DOHH2 (cell line): Measurements from ENCODE around the gene MLKL.

Experiments used
- H3F3A ChIP-seq: fragments of 200-600 bp; sonication (generic), shearing (Covaris generic); 2 replicates; pipeline ENCODE4 v1.6.0; 2016; ENCODE audit warnings: antibody characterized with exemption, mild to moderate bottlenecking; ENCODE audit not compliant: control insufficient read depth, insufficient read depth
- H3K27ac ChIP-seq: fragments of 200-600 bp; sonication (generic); 2 replicates; pipeline ENCODE4 v1.5.1; 2014; ENCODE audit warnings: low read depth, mild to moderate bottlenecking, low read length, moderate library complexity
- H3K27me3 ChIP-seq: fragments of 200-600 bp; sonication (generic); 2 replicates; pipeline ENCODE4 v1.6.1; 2014; ENCODE audit warnings: mild to moderate bottlenecking, low read length, mixed read lengths; ENCODE audit not compliant: control insufficient read depth
- H3K36me3 ChIP-seq: fragments of 200-600 bp; sonication (generic); 2 replicates; pipeline ENCODE4 v1.6.1; 2014; ENCODE audit warnings: mild to moderate bottlenecking, low read length, moderate library complexity, mixed read lengths; ENCODE audit not compliant: control insufficient read depth
- H3K4me1 ChIP-seq: fragments of 200-600 bp; sonication (generic); 2 replicates; pipeline ENCODE4 v1.6.1; 2014; ENCODE audit warnings: mild to moderate bottlenecking, low read length, mixed read lengths; ENCODE audit not compliant: control insufficient read depth
- H3K4me2 ChIP-seq: fragments of 200-600 bp; sonication (generic); 2 replicates; pipeline ENCODE4 v1.6.0; 2014; ENCODE audit warnings: mild to moderate bottlenecking, low read length, moderate library complexity
- H3K4me3 ChIP-seq: fragments of 200-600 bp; sonication (generic); 2 replicates; pipeline ENCODE4 v1.5.1; 2014; ENCODE audit warnings: mild to moderate bottlenecking, low read length, mixed read lengths
- H3K79me2 ChIP-seq: fragments of 200-600 bp; sonication (generic); 2 replicates; pipeline ENCODE4 v1.6.1; 2014; ENCODE audit warnings: mild to moderate bottlenecking, low read length, mixed read lengths; ENCODE audit not compliant: control insufficient read depth
- H3K9me2 ChIP-seq: fragments of 200-600 bp; sonication (generic); replicated peaks from 2 replicates; pipeline ENCODE4 v1.6.1; 2014; ENCODE audit warnings: mild to moderate bottlenecking, low read length, mixed read lengths; ENCODE audit not compliant: control insufficient read depth
- H3K9me3 ChIP-seq: fragments of 200-600 bp; sonication (generic); 2 replicates; pipeline ENCODE4 v1.6.1; 2014; ENCODE audit warnings: antibody characterized with exemption, low read length, mixed read lengths; ENCODE audit not compliant: control insufficient read depth, insufficient read depth
- H4K20me1 ChIP-seq: fragments of 200-600 bp; sonication (generic); 2 replicates; pipeline ENCODE4 v1.6.0; 2014; ENCODE audit warnings: low read depth, mild to moderate bottlenecking, antibody characterized with exemption, low read length, moderate library complexity; ENCODE audit not compliant: control insufficient read depth, insufficient read depth
- EZH2phosphoT487 ChIP-seq: fragments of 200-600 bp; sonication (generic); IDR thresholded peaks from 2 replicates; pipeline ENCODE4 v1.6.1; 2017; ENCODE audit warnings: borderline replicate concordance, mild to moderate bottlenecking, antibody characterized with exemption, low read length, moderate library complexity, mixed read lengths
- TF ChIP-seq, protein P1 (sequence below): fragments of 200-600 bp; sonication (generic); IDR thresholded peaks from one replicate; pipeline ENCODE4 v1.5.1; 2014; ENCODE audit warnings: antibody characterized with exemption, mild to moderate bottlenecking, low read depth, low read length; ENCODE audit not compliant: poor library complexity, severe bottlenecking

The MLKL gene

DNA sequence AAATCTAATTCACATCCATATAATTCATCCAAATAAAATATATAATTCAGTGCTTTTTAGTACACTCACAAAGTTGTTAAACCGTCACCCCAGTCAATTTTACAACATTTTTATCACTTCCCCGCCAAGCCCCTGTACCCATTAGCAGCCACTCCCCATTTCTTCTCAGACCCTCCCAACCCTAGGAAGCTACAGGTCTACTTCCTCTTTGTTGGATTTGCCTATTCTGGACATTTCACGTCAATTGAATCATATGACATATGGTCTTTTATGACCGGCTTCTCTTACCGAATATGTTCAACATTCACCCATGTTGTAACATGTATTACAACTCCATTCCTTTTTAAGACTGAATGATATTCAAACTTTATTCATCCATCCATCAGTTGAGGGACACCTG is 19.9 kb upstream of the MLKL start:
- TF ChIP-seq, protein P1, sequence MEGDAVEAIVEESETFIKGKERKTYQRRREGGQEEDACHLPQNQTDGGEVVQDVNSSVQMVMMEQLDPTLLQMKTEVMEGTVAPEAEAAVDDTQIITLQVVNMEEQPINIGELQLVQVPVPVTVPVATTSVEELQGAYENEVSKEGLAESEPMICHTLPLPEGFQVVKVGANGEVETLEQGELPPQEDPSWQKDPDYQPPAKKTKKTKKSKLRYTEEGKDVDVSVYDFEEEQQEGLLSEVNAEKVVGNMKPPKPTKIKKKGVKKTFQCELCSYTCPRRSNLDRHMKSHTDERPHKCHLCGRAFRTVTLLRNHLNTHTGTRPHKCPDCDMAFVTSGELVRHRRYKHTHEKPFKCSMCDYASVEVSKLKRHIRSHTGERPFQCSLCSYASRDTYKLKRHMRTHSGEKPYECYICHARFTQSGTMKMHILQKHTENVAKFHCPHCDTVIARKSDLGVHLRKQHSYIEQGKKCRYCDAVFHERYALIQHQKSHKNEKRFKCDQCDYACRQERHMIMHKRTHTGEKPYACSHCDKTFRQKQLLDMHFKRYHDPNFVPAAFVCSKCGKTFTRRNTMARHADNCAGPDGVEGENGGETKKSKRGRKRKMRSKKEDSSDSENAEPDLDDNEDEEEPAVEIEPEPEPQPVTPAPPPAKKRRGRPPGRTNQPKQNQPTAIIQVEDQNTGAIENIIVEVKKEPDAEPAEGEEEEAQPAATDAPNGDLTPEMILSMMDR: no peak
- no peaks in the 10 kb centered on the region for H3K9me2 ChIP-seq
- H3K4me3 ChIP-seq: no peak overlapping the region
- no peaks in the 10 kb centered on the region for H3K36me3 ChIP-seq
- H3K9me3 ChIP-seq: no peaks in the 10 kb centered on the region
- no peaks in the 10 kb centered on the region for H3F3A ChIP-seq
- H3K79me2 ChIP-seq: no peaks in the 10 kb centered on the region
- H3K27ac ChIP-seq: no peak overlapping the region
- no peaks in the 10 kb centered on the region for H4K20me1 ChIP-seq
- H3K4me2 ChIP-seq: no peak overlapping the region
- no peaks in the 10 kb centered on the region for H3K27me3 ChIP-seq
- H3K4me1 ChIP-seq: peaks cover 2% of the 10 kb centered on the region; the same call in 1 of the 2 replicates

DNA sequence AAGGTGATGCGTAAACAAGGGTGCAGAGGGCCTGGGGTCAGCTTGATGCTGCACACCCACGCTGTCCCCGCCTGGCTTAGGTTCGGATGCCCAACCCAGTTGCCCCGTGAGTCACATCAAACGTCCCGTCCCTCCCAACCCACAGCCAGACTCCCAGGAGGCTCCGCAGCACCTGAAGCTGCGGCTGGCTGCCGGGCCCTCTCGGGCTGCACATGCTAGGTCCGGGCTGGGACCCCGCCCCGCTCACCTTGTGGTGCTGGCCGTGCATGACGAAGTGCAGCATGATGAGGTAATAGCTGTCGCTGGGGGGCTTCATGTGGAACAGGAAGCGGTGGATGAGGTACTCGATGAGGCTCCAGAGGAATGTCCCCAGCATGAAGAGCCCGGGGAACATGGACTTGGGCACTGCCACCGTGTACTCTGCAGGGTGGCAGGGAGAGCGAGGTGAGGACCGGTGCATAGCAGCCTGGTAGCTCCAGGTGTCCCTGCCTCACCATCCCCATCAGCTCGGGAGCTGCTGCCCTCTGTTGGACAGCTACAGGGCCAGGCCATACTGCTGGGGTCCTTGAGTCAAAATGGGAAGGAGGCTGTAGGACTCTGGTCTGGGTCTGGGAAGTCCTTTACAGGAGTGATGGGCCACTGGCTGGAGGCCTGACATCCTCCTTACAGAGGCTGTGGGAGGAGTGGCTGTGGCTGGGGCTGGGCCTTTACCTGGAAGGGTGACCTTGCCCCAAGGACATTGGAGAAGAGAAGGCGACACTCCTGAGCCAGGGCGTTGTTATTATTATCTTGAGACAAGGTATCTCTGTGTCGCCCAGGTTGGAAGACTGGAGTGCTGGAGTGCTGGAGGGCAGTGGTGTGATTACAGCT is 18.3 kb upstream of the MLKL start:
- Histone ChIP-seq H3K4me1 (peaks cover 2% of the 10 kb centered on the region; the same call in 1 of the 2 replicates), H4K20me1 (no peaks in the 10 kb centered on the region), H3K9me3 (no peaks in the 10 kb centered on the region), H3K27me3 (no peaks in the 10 kb centered on the region), H3K4me2 (no peak overlapping the region), H3F3A (no peaks in the 10 kb centered on the region), H3K79me2 (no peaks in the 10 kb centered on the region), H3K9me2 (no peaks in the 10 kb centered on the region), H3K36me3 (no peaks in the 10 kb centered on the region), H3K27ac (no peak overlapping the region), H3K4me3 (no peak overlapping the region)
- TF ChIP-seq, protein P1: peak; percentile 24
- no peak for TF ChIP-seq EZH2phosphoT487

DNA sequence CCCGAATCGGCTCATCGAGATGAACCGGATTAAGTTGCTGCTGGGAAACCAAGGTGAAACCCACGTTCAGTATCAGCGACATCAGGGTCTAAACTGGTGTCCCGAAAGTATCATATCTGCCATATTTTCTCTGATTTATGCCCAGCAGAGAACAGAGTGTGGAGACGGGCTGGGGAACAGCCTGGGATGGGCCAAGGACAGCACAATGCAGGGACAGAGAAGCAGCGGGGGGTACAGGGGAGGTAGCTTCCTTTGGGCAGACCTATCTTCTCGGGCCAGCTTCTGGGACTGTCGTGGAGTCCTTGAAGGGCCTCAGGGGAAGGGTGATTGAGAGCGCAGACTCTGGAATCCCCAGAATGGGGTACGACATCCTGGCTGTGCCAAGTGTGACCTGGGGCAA is 17.5 kb upstream of the MLKL start:
- H3K9me2 ChIP-seq: no peaks in the 10 kb centered on the region
- H3K4me3 ChIP-seq: no peak overlapping the region
- no peaks in the 10 kb centered on the region for H3K79me2 ChIP-seq
- no peak for TF ChIP-seq EZH2phosphoT487
- TF ChIP-seq, protein P1: no peak
- no peaks in the 10 kb centered on the region for H3K27me3 ChIP-seq
- no peak overlapping the region for H3K27ac ChIP-seq
- no peaks in the 10 kb centered on the region for H3K9me3 ChIP-seq
- H3K4me1 ChIP-seq: peaks cover 2% of the 10 kb centered on the region; the same call in 1 of the 2 replicates
- no peaks in the 10 kb centered on the region for H3F3A ChIP-seq
- H3K36me3 ChIP-seq: no peaks in the 10 kb centered on the region
- no peaks in the 10 kb centered on the region for H4K20me1 ChIP-seq
- no peak overlapping the region for H3K4me2 ChIP-seq
